NCI-H1417 (cell line): ENCODE data around the gene CELSR1.

ENCODE experiments used
- DNase-seq, 3 experiments: peaks; one replicate each; lab custom pipeline; 2025; lab: John Stamatoyannopoulos, UW

The CELSR1 gene

DNA sequence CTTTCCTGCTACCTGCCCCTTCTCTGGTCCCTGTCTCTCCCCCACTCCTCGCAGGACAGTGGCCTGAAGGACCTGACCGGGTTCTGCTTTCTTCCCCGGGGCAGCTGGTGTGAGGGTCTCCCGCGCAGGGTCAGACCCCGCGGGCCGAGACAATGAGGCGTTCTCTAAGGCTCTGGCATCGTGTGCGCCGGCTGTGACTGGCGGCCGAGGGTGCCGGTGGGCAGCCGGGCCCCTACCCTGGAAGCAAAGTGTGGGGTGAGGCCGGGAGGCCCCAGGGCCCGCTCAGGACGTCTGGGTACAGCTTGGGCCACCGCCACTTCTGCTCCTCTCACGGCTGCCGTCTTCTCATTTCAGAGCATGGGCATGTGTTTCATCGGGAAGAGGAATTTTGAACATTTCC lies 185.7 kb downstream of the CELSR1 start:
- no peak for DNase-seq

DNA sequence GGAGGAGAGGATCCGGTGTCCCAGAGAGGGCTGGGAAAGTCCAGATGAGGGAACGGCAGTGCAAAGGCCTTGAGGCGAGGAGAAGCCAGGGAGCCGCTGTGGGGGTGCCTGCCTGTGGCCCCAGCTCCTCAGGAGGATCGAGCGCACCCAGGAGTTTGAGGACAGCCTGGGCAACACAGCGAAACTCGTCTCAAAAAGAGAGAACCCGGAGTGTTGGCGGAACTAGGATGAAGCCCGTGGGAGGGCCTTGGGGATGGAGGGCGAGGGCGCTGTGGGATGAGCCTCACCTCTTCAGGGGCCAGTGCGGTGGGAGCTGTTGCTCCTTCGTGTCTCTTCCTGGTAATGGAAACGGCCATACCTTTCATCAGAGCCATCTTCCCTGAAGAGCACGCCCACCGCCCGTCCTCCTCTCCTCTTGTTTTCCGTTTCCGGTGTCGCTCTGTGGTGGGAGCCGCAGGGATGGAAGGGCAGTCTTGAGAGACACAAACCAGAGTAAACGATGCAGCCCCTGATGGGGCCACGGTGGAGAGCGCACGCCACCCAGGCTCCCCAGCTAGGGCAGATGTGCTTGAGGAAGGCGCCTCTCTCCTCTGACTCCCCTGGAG lies 186.2 kb downstream of the CELSR1 start:
- DNase-seq, result no peak

DNA sequence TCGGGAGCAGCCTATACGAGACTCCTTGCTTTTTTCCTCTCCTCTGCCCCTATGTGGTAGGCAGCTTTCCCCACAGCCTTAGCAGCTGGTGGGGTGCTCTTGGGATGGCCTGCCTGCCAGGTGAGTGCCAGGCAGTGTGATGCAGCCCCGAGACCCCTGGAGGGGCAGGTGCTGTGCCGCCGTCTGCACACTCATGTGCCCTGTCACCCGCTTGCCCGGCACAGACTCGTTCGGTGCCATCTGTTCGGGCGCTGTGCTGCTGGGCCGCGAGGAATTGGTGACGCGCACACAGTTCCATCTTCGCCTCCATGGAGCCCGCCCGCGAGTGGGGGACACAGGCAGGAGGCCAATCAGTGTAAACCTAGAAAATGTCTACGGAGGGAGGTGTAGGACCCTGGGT lies 186.8 kb downstream of the CELSR1 start:
- no peak for DNase-seq

DNA sequence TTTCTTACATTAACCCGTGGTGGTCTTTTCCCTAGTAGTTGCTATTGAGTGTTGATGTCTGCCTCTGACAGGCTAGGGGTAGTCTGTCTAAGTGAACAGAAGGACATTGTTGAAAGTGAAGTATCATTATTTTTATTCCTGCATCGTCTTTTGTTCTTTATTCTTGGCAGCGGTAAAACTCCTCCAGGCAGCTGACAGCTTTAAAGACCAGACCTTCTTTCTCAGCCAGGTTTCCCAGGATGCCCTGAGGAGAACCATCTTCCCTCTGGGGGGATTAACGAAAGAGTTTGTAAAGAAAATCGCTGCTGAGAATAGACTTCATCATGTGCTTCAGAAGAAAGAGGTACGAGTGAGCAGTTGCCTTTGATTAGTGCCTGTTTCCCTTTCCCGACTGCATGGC lies 187.3 kb downstream of the CELSR1 start:
- no peak for DNase-seq

DNA sequence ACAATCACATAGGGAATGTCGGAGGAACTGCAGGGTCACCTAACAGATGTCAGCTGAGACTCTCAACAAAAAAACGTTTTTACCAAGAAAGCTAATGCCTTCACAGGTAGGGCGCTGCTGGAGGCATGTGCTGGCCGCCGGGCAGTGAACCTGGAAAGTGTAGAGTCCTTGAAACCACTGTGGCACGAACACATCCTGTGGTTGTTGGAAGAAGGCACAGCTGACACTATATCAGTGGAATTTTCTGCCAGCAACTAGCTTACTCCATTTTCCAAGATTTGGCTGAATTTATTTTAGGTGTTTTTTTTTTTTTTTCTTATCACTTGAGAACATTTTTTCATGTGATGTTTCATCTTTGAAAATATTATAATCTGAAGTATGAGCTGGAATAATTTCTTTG lies 187.7 kb downstream of the CELSR1 start:
- DNase-seq, result no peak

DNA sequence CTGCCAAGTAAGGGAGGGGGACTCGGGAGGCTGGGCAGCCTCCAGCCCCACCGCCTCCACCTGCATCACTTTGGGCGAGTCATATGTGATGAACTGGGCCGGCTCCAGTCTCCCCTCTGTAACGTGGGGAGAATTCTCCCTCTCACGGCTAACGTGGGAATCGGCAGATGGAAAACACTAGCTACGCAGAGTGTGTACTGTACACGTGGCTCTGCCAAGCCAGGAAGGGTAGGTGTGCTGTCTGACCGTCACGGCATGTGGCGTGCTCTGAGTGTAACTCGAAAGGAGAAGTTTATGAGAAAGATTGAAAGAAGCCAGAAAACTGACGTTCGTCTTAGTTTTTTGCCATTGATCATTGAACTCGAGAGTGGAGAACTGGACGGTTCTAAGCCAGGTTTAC lies 188.2 kb downstream of the CELSR1 start:
- DNase-seq, result no peak

DNA sequence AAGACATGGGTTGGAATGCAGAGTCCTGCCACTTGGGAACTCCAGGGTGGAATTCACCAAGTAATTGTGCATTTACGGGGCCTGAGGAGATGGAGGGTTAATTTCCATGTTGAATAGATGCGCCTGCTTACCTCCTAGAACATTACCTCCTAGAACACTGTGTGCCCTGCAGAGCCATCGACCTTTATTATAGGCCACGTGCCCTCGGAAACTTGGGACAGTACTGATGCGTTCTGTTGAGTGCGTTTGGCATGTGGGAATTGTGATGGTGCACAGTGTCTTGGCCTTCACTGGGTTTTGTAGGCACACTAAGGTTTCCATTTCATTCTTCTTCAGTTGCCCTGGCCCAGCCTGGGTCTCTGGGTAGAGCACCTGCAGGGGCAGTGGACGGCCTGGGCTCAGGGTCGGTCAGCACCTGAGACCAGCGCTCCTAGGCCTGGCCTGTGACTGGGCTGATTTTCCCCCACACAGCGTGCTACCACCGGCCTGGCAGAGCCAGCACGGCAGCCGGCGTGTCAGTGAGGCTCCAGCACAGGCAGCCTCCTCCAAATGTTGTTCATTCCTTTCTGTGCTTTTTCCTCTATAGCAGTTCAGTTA lies 189.2 kb downstream of the CELSR1 start:
- DNase-seq, result no peak

DNA sequence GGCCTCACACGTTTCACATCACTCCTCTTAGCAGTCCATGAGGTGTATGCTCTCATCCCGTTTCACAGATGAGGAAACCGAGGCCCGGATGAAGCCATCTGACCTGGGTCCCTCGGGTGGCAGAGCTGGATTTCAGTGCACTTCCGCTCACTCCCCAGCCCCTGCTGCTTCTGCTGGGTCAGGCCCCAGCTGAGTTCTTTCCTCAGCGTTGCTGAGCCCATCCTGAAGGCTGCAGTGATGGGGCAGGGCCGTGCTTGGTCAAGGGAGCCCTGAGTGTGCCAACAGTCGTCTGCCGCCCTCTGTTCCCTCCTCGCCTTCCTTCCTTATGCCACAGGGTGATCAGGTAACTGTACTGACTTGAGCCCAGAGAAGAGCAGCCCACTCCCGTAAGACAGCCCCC lies 189.8 kb downstream of the CELSR1 start:
- DNase-seq, result no peak

DNA sequence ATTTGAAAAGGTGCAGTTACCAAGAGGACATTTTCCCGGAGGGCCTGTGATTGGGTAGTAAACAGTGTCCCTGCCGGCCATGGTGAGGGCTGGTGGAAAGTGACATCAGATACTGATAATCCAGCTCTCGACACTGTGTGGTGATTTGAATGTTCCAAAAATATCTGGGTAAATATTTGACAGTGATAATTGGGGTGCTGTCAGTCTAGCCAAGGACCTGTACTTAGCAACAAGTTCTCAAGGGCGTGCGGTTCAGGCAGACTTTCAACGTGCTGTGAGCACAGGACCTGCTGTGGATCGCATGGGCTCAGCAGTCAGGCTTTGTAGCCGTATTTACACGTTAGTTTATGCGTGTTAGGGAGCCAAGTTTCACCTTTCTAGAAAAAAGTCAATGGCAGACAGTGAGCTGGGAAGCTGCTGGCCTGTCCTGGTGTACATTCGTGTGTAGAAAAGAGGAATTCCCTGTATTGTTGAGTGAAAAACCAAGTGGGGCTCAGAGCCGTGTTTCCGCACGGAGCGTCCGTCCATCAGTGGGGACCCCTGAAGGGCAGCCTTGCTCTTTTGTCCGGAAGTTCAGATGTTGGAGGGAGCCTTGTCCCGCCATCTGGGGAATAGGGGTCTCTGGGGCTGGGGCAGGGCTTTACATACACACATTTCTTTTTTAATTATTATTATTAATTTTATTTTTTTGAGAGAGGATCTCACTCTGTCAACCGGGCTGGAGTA lies 190.6 kb downstream of the CELSR1 start:
- DNase-seq, result peak in 2 of 3 experiments; percentile 57 to 88

DNA sequence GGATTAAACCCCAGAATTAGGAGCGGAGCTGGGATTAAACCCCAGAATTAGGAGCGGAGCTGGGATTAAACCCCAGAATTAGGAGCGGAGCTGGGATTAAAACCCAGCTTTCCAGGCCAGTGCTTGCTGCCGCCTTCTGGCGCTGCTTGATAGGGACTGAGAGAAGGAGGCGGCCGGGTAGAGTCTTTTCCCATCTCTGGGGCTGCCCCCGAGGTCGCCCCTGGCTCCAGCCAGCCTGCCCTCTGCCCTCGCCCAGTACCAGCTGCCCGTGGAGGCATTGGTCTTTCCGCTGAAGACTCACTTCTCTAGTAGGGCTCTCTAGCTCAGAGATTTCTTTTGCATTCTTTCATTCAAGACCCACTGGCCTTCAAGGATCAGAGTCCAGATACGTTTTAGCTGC lies 196.7 kb downstream of the CELSR1 start:
- DNase-seq, result no peak

DNA sequence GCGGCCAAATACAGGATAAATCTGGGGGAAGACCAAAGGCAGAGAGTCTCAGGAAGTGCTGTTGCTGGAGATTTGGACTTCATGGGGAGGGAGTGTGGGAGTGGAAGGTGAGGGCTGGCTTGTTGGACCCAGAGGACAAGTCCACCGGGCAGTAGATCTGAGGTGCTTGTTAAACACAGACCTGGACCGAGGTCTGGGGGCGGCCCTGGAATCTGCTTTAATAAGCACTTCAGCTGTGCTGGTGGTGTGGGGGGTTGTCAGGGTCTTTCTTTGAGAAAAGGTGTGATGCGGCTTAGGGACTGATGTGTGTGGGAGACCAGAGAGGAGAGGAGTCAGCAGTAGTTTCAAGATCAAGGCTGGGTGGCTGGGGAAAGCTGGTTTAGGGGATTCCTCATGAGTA lies 197.5 kb downstream of the CELSR1 start:
- no peak for DNase-seq

DNA sequence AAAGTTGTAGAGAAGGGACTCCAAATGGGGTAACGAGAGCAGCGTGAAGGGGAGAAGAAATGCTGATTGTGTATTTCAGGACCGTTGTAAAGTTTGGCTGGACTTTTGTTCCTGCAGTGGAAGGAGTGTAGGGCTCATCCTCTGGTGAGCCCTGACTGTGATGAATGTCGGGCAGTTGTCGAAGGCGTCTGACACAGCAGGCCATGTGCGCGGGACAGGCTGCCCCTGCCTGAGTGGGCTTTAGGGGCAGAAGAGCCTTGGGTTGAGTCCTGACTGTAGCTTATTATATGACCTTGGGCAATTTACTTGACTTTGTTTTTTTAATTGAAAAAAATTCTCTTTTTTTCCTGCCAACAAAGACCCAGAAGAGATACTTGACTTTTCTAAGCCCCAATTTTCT lies 198.8 kb downstream of the CELSR1 start:
- no peak for DNase-seq

DNA sequence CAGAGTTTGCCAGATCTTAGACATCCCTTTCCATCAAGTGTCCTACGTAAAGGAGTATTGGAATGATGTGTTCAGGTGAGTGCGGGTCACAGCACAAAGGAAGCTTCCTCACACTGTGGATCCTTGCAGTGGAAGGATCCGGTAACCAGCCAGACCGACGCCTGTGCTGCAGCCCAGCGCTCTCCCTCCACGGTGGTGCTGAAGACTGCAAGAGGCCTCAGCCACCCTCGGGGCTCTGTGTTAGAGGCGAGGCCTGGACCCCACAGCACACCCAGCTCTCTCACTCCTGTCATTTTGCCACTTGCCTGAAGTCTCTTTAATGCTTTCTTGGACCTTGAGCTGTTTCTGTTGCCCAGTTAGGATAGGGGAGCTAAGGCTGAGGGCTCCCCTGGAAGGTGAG lies 199.6 kb downstream of the CELSR1 start:
- no peak for DNase-seq

DNA sequence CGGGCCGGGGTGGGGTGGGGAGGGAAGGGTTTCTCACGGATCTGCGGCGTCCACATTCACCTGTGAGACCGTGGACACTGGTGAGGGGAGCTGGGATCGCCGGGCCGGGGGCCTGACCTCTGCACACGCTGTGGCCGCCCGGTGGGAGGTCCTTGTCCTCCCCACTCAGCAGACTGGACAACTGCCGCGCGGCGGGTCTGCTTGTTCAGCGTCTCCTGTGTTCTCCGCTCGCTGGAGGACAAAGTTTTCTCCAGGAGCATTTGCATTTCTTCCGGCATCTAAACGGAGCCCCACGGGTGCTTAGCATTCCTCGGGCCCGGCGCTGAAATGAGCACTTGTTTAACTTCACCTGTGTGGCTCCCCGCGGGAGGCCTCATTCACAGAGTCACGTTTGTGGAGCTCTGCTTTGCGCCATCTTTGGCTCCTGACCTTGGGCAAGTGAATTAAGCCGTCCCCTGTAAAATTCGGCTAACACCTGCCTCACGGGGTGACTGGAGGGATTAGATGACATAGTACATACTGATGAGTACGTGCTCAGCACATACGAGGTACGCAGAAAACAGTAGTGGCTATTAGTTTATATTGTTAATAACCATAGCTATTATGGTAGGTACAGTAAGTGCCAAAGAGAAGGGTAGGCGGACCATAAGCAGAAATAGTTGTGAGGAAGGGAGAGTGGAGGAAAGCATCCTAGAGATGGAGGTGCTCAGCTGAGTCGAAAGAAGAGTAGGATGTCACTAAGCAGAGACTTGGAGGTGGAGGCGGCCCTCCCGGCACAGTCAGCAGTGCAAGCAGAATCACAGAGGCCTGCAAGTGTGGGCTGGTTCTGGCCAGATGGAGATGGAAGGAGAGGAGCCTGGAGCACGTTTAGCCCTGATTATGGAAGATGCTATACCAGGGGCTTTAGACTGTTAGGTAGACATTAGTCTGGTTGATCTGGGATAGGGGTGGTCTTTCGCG lies 201.0 kb downstream of the CELSR1 start:
- peak in 2 of 3 experiments; percentile 49 to 68 for DNase-seq

DNA sequence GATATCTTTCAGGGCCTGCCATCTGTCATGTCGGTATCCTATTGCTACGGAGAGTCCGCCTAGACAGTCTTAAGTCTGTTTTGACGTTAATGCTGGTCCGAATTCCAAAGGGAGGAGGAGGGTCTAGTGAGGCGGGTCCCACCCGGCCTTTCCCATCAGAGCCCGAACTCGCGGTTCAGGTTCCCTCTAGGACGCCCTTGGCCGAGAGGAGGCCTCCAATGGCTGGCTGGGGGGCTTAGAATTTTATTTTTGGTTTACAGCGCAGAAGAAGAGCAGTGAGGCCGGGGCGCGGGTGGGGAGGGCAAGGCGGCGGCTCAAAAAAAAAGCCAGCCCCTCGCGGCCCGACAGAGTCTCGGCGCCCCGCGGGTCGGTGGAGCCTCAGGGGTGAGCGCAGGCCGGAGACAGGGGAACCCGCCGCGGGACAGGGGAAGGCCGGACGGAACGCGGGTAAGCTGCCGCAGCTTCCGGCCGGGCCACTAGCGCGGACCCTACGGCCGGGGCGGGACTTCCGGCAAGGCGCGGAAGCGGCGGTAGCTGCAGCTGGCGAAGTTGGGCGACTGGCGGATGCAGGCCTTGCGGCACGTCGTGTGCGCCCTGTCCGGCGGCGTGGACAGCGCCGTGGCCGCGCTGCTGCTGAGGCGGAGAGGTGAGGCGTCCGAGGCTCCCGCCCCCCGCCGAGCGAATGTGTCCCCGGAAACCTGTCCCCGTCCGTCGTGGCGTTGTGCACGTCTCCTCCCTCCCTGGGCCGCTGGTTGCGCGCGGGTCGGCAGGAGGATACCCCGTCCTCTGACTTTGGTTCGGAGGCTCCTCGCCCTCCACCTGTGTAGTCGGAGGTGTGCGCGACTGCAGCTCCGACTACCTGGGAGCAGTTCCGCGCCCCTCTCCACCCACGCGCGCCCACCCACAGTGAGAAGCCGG lies 202.0 kb downstream of the CELSR1 start, which contains the start of gene TRMU:
TRMU (plus strand) TSS at position 514 of the 918 bp plus-strand sequence; CDS start at position 565, 51 bp downstream.
- peak; percentile 31 to 75 (median 68) for DNase-seq

DNA sequence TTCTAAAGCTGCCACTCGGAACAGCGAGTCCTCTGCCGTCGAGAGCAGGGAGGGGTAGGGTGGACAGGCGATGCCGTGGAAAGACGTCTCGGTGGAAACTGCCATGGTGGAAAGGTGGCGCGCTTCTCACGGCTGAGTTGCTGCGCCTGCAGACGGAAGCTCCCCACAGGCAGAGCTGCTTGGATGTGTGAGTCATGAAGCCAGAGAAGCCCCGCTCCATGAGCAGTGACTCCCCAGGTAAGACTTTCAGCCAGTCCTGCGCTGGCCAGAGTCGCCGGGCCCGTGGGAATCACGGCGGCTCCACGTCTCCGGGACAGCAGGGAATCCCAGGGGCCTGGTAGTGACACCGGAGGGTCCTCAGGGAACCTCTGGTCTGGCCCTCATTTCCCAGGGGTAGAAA lies 205.9 kb downstream of the CELSR1 start:
- DNase-seq, result no peak

DNA sequence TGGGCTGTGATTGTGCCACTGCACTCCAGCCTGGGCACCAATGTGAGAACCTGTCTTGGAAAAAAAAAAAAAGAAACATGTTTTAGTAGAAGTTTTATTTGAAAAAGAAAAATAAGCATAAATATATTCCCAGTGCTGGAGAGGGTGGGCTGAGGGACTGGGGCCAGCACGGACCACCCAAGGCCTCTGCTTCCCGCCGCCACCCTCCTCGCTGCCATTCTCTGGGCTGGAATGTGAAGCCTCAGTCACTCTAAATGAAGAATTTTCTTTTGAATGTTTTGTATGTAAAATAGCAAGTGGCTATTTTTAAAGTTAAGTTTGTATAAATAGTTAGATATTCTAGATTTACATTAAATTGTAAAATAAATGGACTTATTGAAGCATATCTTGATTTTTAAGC lies 207.0 kb downstream of the CELSR1 start:
- no peak for DNase-seq

DNA sequence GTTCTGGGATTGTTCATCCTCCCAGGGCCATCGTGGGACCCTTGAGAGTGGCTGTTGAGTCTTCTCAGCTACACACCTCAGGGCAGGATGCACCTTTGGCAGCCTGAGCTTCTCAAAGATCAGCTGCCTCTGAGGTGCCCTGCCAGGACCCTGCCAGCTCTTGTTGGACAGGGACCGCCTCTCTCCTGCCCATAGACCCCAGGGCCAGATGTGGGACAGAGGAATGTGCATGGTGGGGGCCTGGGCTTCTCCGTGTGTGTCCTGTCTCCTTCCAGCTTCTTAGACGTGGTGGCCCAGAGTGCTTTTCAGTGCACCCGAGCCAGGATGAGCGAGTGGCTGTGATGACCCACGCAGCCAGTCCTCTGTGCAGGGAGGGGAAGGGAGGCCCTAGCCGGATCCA lies 207.8 kb downstream of the CELSR1 start:
- DNase-seq, result no peak

DNA sequence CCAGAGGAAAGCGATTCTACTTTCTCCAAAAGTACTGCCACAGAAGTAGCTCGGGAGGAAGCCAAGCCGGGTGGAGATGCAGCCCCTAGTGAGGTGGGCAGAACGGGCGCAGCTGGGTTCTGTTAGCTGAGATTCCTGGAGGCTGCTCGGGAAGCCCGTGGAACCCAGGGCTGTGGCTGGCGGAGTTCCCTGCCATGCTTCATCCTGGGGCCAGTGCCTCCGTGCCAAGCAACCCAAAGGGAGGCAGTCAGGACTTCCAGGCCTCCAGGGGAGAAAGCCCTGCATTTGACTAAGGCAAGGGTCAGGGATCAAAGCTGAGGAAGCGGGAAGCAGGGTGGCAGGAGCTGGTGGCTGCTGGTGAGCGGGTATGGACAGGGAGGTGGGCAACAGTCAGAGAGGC lies 208.6 kb downstream of the CELSR1 start:
- DNase-seq, result no peak

DNA sequence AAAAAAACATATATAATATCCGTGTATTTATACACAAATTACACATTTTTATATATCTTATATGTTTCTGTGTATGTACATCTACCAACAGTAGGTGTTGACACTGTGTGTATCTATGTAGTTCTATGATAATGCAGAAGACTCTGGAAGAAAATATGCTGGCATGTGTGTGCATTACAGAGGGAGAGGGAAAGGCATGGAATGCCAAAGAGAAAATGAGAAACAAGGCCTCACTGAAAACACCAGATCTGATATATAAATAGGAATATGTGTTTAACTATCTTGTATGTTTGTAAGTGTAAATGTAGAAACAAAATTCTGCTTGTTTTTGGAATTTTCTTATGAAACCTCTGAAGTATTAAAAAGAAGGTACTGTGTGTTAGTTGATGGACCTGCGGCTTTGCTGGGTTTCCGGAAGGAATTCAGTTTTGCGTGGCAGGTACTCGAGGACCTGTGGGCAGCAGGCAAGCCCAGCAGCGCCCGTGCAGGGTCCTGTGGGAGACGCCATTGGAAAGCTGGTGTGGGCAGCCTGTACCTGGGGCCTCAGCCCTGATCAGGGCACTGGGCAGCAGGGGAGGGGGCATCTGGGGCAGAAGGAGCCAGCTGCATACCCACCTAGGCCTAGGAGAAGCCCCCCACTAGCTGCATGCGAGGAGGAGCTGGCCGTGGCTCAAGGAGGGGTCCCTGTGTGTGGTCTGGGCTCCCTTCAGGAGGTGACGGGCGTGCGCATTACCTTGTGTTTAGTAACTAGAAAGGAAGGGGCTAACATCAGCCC lies 209.5 kb downstream of the CELSR1 start:
- no peak for DNase-seq
